Thyroid gland (tissue), 4 donors: ENCODE measurements around the gene SLX9.

Experiments used
- CTCF ChIP-seq, 6 experiments: fragments of 200-600 bp in 3 of 6; fragments of 450-650 bp in 3 of 6; sonication (generic) in 3 of 6; IDR thresholded peaks; one replicate each; pipeline ENCODE4 v1.5.1; 2016 to 2019; ENCODE audit warnings: antibody characterized with exemption in 6 of 6, mild to moderate bottlenecking in 2 of 6, inconsistent platforms in 1 of 6, moderate library complexity in 1 of 6
- POLR2A ChIP-seq, 2 donors: fragments of 450-650 bp; IDR thresholded peaks; one replicate each; pipeline ENCODE4 v1.6.1; 2017; ENCODE audit warnings: antibody characterized with exemption in 2 of 2, mild to moderate bottlenecking in 2 of 2, moderate library complexity in 1 of 2

GRCh38 chr21:44919111-44919912, 20.5 kb upstream of the SLX9 start:
- TF ChIP-seq CTCF (IDR thresholded peaks at IDR 0.05) (no peak), POLR2A (IDR thresholded peaks at IDR 0.05) (no peak)
